AG09309 (cell line): ENCODE measurements around the gene RBM42.
"Not testable (repeated sequence)": the region's sequence is repeated elsewhere in the genome, so short reads cannot be mapped to it uniquely, and the experiment has no call there.

Experiments used
- DNase-seq: peaks from one replicate; pipeline ENCODE4 v3.0.0-alpha.2; 2010; ENCODE audit warnings: low read depth
- H3K4me3 ChIP-seq: 2 replicates; pipeline ENCODE4 v1.5.1; 2011; ENCODE audit warnings: mild to moderate bottlenecking, low read depth, low read length, moderate library complexity; ENCODE audit not compliant: control insufficient read depth
- CTCF ChIP-seq: IDR thresholded peaks from 2 replicates; pipeline ENCODE4 v1.5.1; 2011; ENCODE audit warnings: mild to moderate bottlenecking, low read depth, low read length, inconsistent platforms; ENCODE audit not compliant: insufficient read depth, control insufficient read depth; ENCODE audit errors: missing control alignments

Gene RBM42

GRCh38 chr19:35595928-35596327, 32.9 kb upstream of the RBM42 start:
- no peak overlapping the region for H3K4me3 ChIP-seq
- no peak for TF ChIP-seq CTCF
- DNase-seq: no peak

GRCh38 chr19:35596366-35596999, 32.4 kb upstream of the RBM42 start:
- DNase-seq: no peak

GRCh38 chr19:35601971-35602370, 26.9 kb upstream of the RBM42 start:
- no peak for DNase-seq
- no peak for TF ChIP-seq CTCF
- no peak overlapping the region for H3K4me3 ChIP-seq

More at GRCh38 chr19:35596366-35596999, 32.4 kb upstream of the RBM42 start:
- TF ChIP-seq CTCF: no peak
- no peak overlapping the region for H3K4me3 ChIP-seq

- not testable (repeated sequence) for DNase-seq, H3K4me3 ChIP-seq
These were observed 24.4 kb upstream of the RBM42 start for GRCh38 chr19:35604436-35604835.

- not testable (repeated sequence) for H3K4me3 ChIP-seq
These were observed 21.7 kb upstream of the RBM42 start for GRCh38 chr19:35607170-35607569.

GRCh38 chr19:35607661-35608060, 21.2 kb upstream of the RBM42 start:
- no peak for TF ChIP-seq CTCF
- H3K4me3 ChIP-seq: no peak overlapping the region
- no peak for DNase-seq

More at GRCh38 chr19:35607170-35607569, 21.7 kb upstream of the RBM42 start:
- not testable (repeated sequence) for DNase-seq

GRCh38 chr19:35608251-35608650, 20.6 kb upstream of the RBM42 start:
- DNase-seq: no peak
- no peak overlapping the region for H3K4me3 ChIP-seq
- no peak for TF ChIP-seq CTCF

- no peak overlapping the region for H3K4me3 ChIP-seq
- DNase-seq: no peak
- no peak for TF ChIP-seq CTCF
These were observed 18.9 kb upstream of the RBM42 start for GRCh38 chr19:35609851-35610353.
